CD4-positive, alpha-beta T cell treated with Interleukin-6 for 4 hours (primary cell): Measurements from ENCODE around the gene ADCY10.
A peak's percentile ranks its signal among the peaks of the same experiment; 100 is the strongest.
"Not testable (repeated sequence)": the region's sequence is repeated elsewhere in the genome, so short reads cannot be mapped to it uniquely, and the experiment has no call there.

ENCODE experiments used
- DNase-seq: peaks from one replicate; pipeline ENCODE4 v3.0.0-alpha.2; 2020; ENCODE audit warnings: mixed read lengths

ADCY10 gene

DNA sequence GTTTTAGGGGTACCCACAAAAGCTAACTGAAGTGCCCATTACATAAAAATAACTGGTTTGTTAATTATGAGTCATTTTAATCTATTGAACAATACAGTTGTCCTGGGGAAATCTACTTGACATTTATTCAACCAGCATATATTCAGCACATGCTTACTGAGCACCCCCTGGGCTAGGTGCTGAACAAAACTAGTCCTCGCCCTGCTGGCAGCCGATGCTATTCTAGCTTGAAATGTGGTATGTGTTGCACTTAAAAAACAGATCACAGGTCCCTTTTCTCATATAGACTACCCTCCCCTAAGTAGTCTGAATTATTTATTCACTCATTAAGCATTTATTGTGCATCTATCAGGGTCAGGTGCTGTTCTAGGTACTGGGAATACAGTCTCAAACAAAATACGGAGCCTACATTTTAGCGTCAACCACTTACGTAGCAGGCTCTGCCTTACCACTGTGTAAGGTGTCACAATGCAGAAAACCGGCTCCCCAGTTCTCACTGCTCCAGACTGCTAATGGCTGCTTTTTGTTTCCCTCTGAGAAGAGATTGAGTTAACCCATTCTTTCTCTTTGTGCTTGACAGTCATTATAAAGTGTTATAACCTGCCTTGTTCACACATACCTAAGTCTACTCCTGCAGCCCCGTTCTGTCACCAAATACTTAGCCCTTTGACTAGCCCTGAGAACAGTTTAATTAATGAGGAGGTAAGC is 57.1 kb downstream of the ADCY10 start:
- DNase-seq: no peak

DNA sequence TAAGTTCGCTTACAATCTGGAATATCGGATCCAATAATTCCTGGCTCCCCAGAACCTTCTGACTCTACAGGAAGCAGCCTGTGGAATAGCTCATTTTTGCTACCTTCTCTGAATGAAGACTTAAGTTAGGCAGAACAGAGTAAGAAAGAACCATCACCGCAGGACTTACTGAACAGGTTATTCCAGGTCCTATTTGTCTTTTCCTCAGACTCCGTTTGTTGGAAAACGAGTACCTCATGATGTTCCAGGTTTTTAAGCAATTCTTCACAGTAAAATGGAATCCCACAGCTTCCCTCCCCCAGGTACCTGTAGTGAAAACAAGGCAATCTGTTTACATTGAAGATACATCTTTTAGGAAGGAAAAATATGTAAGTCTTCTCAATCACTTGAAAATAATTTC is 59.8 kb downstream of the ADCY10 start:
- DNase-seq: no peak

DNA sequence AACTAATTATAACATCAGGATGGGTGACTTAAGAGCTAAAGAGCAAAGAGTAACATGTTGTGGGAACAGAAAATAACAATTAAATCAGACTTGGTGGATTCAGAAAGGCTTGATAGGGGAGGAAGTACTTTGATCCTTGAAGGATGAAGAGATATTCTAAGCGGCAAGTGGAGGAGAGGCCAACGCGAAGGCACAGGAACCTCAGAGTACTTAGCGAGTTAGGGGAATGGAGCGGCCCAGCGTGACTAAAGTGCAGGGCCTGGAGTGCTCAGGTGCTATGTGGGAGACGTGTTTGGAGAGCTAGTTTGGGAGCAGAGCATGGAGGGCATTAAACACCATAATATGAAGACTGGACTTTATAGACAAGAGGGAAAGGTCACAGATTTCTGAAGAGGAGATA is 64.3 kb downstream of the ADCY10 start:
- DNase-seq: no peak

DNA sequence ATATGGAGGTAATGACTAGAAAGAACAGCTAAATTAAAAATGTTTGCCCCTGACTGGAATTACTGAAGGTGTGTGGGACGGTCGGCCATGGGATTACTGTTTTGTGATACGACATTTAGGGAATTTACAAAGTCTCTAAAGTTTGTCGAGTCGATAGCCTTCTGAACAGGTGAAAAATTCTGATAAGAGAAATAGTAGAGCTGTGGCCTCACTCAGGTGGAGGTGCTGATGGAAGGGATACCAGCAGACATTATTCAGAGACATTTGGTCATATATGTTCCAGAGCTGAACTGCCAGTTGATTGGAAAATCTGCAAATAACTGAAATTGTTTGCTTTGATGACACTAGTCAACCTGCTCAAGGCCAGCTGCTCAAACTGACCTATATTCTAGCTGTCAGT is 71.1 kb downstream of the ADCY10 start:
- DNase-seq: no peak

DNA sequence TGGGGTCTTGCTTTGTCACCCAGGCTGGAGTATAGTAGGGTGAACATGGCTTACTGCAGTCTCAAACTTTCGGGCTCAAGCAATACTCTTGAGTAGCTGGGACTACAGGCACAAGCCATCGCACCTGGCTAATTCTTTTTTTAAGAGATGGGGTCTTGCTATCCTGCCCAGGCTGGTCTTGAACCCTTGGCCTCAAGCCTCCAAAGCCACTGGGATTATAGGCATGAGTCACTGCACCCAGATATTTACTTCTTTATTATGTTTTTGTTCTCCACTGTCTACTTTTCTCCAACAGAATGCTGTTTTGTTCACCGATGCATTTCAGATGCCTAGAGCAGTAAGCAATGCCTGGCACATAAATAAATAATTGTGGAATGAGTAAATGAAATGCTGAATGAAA is 72.4 kb downstream of the ADCY10 start:
- DNase-seq: no peak

DNA sequence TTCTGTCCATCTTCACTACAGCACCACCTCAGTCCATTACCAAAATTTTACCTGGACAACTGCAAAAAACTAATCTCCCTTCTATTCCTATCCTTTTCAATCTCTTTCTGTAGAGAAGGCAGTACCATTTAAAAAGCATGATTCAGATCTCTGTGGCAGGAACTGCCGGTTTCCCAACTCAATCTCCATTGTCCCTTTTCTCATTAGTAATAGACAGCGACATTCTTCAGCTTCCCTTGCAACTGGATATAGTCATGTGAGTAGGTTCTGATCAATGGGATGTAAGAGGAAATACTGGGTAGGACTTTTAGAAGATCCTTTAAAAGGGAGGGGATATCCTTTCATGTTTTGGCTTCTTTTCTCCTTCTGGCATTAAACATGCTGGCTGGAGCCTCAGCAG is 74.9 kb downstream of the ADCY10 start:
- DNase-seq: no peak

DNA sequence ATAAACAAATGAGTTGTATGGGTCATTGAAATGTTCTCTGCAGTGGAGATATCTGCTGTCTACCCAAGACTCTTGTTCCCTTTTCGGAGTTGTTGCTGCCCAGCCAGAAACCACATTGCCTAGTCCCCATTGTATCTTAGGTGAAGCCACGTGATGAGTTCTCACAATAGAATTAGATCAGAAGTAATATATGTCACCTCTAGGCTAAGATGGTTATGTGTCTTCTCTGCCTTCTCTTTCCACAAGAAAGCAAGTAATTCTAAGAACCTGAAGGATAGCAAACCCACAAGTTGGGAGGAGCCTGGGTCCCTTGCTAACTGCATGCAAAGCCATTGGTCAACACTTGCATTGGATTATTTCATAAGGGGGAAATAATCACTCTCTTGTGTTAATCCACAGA is 76.6 kb downstream of the ADCY10 start:
- DNase-seq: no peak

DNA sequence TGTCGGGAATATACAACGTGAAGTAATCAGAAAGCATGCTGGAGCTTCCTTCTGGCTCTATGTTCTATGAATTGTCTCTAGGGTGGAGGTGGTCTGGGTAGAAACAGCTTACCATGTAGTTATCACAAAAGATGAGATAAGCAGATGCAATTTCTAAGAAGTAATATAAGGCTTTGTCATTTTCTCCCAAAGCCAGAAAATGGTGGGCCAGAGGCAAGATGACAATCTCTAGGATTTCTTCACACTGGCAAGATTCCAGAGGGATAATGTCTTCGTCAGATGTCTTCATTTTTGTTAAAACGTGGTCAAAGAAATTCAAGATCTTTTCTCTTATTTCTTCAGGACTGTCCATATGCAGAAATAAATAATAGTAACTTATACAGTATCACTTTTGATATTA is 77.7 kb downstream of the ADCY10 start:
- no peak for DNase-seq

DNA sequence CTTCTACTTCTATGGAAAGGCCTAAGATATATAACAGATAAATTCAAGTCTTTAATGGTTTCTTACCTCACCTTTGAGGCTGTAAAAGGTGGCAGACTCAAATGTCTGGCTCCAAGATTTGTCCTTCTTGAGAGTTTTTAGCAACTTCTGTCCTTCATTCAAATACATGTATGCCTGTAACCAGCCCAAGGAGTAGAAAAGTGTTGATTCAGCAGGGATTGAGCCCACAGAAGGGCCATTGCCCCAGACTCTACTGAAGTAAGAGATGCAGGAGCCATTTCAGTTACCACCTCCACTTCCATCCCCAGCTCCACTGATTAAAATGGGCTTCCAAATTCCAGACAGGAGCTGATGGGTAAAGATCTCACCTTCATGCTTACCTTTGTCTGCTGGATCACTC is 80.0 kb downstream of the ADCY10 start:
- DNase-seq: no peak

DNA sequence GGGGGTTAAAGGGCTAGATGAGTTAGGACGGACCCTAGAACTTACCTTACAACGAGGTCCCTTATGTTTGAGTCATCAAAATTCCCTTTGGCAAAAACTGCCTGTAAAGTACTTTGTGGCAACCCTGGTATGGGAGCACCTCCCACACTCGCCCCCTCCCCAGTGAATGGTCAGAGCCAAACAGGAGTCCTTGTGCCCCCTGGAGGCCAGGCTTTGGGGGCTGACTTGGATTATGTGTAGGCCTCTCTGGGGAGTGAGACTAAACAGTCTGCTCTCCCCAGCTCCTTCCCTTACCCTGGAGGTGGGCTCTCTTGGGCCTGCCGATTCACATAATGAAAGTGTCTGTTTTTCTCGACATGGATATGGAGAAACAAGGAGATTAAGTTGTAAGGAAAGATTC is 81.2 kb downstream of the ADCY10 start:
- no peak for DNase-seq

DNA sequence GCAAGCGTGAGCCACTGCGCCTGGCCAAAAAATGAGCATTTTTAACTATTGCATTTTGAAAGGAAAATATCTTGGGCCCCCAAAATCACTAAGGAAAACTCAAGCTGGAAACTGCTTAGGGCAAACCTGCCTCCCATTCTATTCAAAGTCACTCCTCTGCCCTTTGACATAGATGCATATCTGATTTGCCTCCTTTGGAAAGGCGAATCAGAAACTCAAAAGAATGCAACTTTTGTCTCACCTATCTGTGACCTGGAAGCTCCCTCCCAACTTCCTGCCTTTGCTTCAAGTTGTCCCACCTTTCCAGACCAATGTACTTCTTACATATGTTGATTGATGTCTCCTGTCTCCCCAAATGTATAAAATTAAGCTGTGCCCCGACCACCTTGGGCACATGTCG is 83.3 kb downstream of the ADCY10 start:
- DNase-seq: not testable (repeated sequence)

DNA sequence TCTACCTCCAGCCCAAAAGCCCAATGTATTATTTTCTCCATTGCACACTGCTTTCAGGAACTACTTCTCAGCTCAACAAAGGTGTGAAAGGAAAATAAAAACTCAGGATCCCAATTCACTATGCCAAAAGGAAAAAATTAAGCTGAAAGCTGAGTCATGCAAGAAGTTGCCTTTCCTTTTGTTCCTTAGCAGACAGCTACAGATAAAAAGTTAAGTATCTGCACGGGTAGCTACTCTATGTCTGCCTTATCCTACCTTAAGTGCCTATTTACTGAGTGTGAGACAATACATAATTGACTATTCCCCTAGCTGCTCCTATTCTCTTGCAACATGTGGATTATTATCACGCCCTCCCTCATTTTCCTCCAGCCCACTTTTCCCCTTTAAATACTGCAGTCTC is 84.1 kb downstream of the ADCY10 start:
- no peak for DNase-seq

DNA sequence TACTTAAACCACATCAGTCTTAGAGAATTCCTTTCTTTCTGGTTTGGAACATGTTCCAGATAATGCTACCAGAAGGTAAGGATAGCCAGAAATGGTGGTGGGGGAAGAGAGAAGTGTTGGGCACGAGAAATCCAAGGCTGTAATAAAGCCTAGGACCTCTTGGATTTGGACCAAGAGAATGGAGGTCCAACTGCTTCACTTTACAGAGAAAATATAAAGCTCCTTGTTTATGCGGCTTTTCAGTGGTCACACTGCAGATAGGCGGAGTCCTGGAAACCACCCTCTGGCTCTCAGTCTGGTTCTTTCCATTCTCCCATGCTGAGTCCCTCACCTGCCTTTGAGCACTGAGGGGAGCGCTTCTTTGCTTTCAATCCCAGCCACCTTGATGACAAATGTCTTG is 87.8 kb downstream of the ADCY10 start:
- DNase-seq: no peak

DNA sequence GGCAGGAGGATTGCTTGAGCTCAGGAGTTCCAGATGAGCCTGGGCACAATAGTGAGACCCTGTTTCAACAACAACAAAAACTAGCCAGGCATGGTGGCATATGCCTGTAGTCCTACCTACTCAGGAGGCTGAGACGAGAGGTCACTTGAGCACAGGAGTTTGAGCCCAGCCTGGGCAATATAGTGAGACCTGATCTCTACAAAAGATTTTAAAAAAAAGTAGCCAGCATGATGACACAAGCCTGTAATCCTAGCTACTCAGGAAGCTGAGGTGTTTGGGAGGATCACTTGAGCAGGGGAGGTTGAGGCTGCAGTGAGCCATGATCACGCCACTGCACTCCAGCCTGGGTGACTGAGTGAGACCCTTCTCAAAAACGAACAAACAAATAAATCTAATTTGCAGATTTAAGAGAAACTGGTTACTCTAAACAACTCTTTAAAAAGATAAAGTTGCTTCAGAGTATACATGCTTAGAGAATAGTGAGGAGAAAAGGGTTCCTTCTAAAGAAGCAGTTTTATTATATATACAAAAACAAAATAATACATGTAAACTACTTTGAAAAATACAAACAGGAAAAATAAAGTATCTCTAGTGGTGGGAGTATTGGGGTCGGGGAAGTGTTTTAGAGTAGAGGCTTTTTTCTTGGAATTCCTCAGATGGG is 88.4 kb downstream of the ADCY10 start:
- no peak for DNase-seq

DNA sequence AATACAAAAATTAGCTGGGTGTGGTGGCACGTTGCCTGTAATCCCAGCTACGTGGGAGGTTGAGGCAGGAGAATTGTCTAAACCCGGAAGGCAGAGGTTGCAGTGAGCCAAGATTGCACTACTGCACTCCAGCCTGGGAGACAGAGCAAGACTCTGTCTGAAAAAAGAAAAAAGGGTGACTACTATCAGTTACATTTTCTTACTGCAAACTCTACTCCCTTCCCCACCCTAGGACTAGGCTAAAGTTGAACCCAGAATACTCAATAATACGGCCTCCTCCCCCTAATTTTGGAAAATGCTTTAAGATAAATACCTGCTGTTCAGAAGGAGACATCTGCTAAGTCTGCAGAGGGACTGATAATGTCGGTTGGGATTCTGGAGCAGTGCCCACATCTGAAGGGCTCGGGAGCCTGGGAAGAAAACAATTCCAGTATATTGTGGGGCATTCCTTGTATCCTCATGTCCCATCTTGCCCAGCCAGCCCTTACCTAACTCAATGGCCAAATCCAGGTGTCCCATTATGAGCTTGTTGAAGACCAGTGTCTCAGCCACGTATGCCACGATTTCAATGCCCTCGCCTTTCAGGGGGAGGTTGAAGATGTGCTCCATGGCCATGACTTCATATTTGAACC is 89.7 kb downstream of the ADCY10 start:
- no peak for DNase-seq

DNA sequence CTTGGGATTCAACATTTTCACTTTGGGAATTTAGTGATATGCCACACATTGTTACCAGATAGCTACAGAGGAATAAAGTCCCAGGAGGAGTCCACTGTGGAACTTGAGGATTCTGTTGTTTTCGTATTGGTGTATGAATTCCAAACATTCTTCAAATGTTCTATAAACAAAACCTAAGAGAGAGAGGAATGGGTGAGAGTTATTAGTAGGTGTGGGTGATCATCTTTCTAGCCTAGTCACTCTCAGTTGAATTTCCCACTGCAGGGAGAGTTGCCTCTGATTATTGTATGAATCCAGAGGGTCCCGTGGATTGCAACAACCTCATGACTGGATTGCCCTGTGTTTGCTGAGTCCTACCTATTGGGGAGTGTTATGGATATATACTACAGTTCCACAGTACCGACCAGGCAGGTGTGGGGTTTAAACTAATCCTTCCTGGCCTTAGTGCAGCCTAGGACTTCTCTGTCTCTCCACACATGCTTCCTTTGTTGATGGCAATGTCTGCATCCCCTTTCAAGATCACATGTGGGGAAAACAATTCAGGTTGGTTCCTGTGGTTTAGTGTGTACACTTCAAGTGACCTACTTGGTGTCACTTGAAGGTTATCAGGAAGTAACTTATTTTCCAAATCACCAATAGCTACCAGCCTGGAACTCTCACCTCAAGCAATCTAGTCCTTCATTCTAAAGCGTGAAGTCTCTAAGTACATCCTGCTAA is 91.8 kb downstream of the ADCY10 start:
- DNase-seq: no peak

DNA sequence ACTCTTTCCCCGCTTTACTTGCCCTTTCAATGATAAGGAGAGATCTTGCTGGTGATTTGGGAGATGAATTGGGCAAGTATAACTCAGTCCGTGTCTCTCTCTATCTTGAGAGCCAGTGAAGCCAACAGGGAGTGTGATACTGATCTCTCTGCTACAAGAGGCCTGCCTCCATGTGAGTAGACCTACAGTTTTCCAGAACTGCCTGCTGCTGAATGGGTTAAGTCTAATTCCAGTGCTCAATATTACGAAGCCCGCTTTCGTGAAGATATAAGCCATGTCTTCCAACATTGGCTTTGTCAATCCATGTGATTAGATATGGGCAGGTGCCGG is 92.6 kb downstream of the ADCY10 start:
- DNase-seq: no peak

DNA sequence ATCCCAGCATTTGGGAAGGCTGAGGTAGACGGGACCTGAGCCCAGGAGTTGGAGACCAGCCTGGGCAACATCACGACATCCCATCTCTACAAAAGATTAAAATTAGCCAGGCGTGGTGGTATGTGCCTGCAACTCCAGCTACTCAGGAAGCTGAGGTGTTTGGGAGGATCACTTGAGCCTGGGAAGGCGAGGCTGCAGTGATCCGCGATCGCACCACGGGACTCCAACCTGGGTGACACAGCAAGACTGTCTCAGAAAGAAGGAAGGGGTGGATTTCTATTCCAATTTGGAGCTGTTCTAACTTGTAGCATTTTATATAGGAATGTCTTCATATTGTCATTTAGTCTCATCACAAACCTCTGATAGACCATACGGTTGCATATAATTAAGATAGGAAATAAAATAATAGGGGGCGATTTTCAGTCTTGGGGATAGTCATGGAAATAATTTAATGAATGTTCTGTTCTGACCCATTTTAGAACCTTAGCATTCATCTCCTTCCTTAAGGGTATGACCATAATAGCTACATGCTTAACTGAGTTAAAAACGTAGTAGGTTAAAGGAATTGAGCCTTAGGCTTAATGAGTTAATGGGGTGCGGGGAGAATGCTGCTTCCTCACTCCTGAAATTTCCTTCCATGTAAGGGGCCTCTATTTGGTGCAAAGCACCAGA is 93.1 kb downstream of the ADCY10 start:
- DNase-seq: no peak

DNA sequence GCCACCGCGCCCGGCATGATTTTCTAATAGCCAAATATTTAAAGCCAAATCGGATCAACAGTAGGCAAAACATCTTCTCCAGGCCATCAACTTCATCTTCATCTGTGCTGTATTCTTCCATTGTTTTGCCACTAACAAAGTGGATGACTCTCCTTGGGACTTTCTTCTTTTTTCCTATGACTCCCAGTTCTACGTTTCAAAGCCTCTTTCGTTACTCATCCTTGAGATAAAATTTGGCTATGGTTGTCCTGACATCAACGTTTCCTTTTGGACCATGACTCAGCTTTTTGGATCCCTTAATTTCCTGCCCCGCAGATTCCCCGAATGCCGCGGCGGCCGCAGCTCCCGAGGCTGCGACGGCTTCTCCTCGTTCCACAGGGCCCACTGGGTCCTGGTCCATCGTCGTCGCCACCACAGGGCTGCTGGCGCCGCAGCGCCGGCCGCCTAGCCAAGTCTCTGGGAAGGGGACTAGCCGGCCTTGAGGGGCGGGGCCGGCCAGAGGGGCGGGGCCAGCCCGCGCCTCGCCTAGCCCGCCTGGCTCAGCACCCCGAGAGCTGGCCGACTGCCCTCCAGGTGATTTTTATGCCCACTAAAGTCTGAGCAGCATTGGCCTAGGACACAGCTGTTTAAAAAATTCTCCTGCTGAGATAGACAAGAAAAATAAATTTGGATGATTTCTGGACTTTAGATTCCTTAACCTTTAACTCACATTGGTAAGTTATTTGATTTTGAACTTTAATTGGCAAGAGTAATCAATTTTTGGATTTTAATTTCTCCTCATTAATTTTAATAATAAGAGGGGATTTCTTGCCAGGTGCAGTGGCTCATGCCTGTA is 93.9 kb downstream of the ADCY10 start:
- DNase-seq: peak; percentile 12

DNA sequence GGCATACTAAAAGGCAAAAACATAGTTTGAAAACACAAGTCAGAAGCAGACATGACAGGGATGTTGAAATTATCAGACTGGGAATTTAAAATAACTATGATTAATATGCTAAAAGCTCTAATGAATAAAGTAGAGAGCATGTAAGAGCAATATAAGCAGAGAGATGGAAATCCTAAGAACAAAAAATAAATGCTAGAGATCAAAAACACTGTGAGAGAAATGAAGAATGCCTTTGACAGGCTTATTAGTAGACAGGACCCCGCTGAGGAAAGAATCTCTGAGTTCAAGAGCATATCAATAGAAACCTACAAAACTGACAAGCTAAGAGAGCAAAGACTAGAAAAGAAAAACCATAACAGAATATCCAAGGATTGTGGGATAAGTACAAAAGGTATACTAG is 98.3 kb downstream of the ADCY10 start:
- no peak for DNase-seq

DNA sequence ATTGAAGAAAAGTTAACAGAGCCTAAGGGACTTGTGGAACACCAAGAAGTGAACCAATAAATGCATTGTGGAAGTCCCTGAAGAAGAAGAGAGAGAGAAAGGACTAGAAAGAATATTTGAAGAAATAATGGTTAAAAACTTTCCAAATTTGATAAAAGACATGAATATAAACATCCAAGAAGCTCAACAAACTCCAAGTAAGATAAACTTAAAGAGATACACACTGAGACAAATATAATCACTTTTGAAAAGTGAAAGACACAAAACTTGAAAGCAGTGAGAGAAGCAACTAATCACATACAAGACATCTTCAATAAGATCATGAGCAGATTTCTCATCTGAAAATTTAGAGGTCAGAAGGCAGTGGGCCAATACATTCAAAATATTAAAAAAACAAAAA is 101.0 kb downstream of the ADCY10 start:
- DNase-seq: no peak

DNA sequence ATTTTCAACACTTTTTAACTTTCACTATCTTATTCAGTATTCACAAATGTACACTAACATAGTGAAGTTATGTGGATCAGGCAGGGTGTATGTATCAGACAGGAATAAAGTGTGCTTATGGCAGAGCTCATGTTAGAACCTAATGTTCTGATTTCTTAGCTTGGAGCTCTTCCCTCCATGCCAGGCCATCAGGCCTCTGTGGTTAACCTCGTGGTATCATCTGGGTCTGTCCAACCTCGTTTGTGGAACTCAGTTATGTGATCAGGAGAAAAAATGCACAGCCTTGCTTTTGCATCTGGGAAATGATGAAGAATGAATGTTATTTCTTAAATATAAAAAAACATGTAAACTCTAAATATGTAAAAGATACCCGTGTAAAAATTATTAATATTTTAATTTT is 105.2 kb downstream of the ADCY10 start:
- DNase-seq: no peak

DNA sequence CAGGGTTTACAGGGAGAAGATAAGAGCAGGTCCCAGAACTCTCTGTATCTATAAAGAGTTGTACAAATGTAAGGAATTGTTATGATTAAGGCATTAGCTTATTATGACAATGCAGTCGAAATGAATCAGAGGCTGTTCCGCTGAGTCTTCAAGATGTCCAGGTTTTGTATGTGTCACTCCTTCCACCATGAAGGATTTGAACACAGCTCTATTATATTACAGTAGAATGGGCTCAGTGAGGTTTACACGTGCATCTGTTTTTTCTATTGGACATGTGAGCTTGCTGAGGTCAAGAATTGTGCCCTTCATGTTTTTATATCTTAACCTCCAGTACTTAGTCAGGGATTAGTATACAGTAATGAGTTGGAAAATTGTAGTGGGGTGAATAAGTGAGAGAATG is 105.8 kb downstream of the ADCY10 start:
- no peak for DNase-seq
